HCT116 (cell line): ENCODE measurements around the gene NFIA. TPM values are rescaled to one million over a fixed set of nuclear protein-coding genes. Genes with fewer than 3 reads are reported as not detected.

Experiments
- ATAC-seq: fragments of 200-7000 bp; cut with Tn5 transposase; 2 replicates; pipeline ENCODE4 v1.9.1; 2020; ENCODE audit warnings: mild to moderate bottlenecking, moderate library complexity
- BruUV-seq: library from RNA; stranded (reverse); fragments of 400-500 nt; replicated peaks from 2 replicates; lab custom pipeline; 2021; lab: Mats Ljungman, UMichigan
- CTCF ChIA-PET: fragments of 300-600 bp; sonication (Branson Sonifier 250); formaldehyde crosslinking; loops from one replicate; lab custom pipeline; 2021; ENCODE audit warnings: antibody characterized with exemption; lab: Charles Lee
- POLR2A ChIA-PET: fragments of 300-600, 350-600 bp; sonication (Branson Sonifier 250); formaldehyde crosslinking; loops from one replicate; lab custom pipeline; 2021; ENCODE audit warnings: antibody characterized with exemption; lab: Charles Lee
- RAD21 ChIA-PET, 2 experiments: fragments of 300-600 bp; sonication (Branson Sonifier 250); formaldehyde crosslinking; loops; one replicate each; lab custom pipeline; 2023; ENCODE audit warnings: low total read pairs in 2 of 2; ENCODE audit not compliant: uncharacterized antibody in 2 of 2, unreplicated experiment in 2 of 2, low non-redundant PET in 1 of 2; lab: Charles Lee
- DNase-seq: peaks from one replicate; pipeline ENCODE4 v3.0.0-alpha.2; 2010; ENCODE audit warnings: low read depth, low spot score
- H2AFZ ChIP-seq: fragments of 200-600 bp; shearing (Covaris generic), sonication (generic); 2 replicates; pipeline ENCODE4 v1.6.1; 2017; ENCODE audit warnings: low read depth, mixed run types, mixed read lengths, antibody characterized with exemption, low read length; ENCODE audit not compliant: poor library complexity, severe bottlenecking
- H3K27ac ChIP-seq: 2 replicates; pipeline ENCODE4 v1.5.1; 2012; ENCODE audit warnings: low read depth, low read length
- H3K27me3 ChIP-seq: fragments of 200-600 bp; sonication (generic); 2 replicates; pipeline ENCODE4 v1.6.1; 2016; ENCODE audit warnings: mixed run types, low read length, mixed read lengths; ENCODE audit not compliant: insufficient read depth
- H3K36me3 ChIP-seq, 2 experiments: fragments of 200-500 bp in 1 of 2; fragments of 200-600 bp in 1 of 2; sonication (Bioruptor generic) in 1 of 2; sonication (generic) in 1 of 2; 2 replicates each; pipeline versions ENCODE4 v1.5.1 to v1.6.1; 2014 to 2016; ENCODE audit warnings: low read length in 2 of 2, inconsistent platforms in 1 of 2, mixed read lengths in 1 of 2, mixed run types in 1 of 2; ENCODE audit not compliant: insufficient read depth in 2 of 2, control insufficient read depth in 1 of 2
- H3K4me1 ChIP-seq, 2 experiments: fragments of 200-600 bp in 1 of 2; sonication (generic) in 1 of 2; 2 replicates each; pipeline versions ENCODE4 v1.5.1 to v1.6.1; 2012 to 2017; ENCODE audit warnings: low read length in 2 of 2, inconsistent platforms in 1 of 2, mild to moderate bottlenecking in 1 of 2, mixed read lengths in 1 of 2, mixed run types in 1 of 2, moderate library complexity in 1 of 2; ENCODE audit not compliant: insufficient read depth in 2 of 2, control insufficient read depth in 1 of 2
- H3K4me2 ChIP-seq: fragments of 200-600 bp; sonication (generic); 2 replicates; pipeline ENCODE4 v1.6.1; 2017; ENCODE audit warnings: mixed run types, low read length, mixed read lengths
- H3K4me3 ChIP-seq, 2 experiments: fragments of 200-600 bp in 1 of 2; sonication (generic) in 1 of 2; replicated peaks in 1 of 2; 2 replicates each; pipeline ENCODE4 v1.5.1; 2011 to 2016; ENCODE audit warnings: low read length in 2 of 2, control low read depth in 1 of 2, low read depth in 1 of 2, mild to moderate bottlenecking in 1 of 2, mixed read lengths in 1 of 2, mixed run types in 1 of 2
- H3K79me2 ChIP-seq: fragments of 200-600 bp; sonication (generic); 2 replicates; pipeline ENCODE4 v1.6.1; 2017; ENCODE audit warnings: mild to moderate bottlenecking, mixed run types, low read length, moderate library complexity, mixed read lengths; ENCODE audit not compliant: insufficient read depth
- H3K9ac ChIP-seq: fragments of 200-600 bp; sonication (generic); 2 replicates; pipeline ENCODE4 v1.6.1; 2016; ENCODE audit warnings: low read length, mixed read lengths
- H3K9me2 ChIP-seq: fragments of 200-600 bp; sonication (generic), shearing (Covaris generic); 2 replicates; pipeline ENCODE4 v1.6.1; 2017; ENCODE audit warnings: mixed run types, mild to moderate bottlenecking, moderate library complexity; ENCODE audit not compliant: insufficient read depth
- H3K9me3 ChIP-seq, 2 experiments: fragments of 200-500 bp in 1 of 2; fragments of 200-600 bp in 1 of 2; sonication (Bioruptor generic) in 1 of 2; sonication (generic) in 1 of 2; 2 replicates each; pipeline ENCODE4 v1.6.1; 2014 to 2017; ENCODE audit warnings: low read length in 2 of 2, mixed read lengths in 2 of 2, inconsistent platforms in 1 of 2, low read depth in 1 of 2, mild to moderate bottlenecking in 1 of 2, mixed run types in 1 of 2, moderate library complexity in 1 of 2; ENCODE audit not compliant: control insufficient read depth in 1 of 2, insufficient read depth in 1 of 2
- H4K20me1 ChIP-seq: fragments of 200-600 bp; sonication (generic), shearing (Covaris generic); 2 replicates; pipeline ENCODE4 v1.6.1; 2017; ENCODE audit warnings: mixed run types, mild to moderate bottlenecking, moderate library complexity; ENCODE audit not compliant: insufficient read depth
- ATF3 ChIP-seq: IDR thresholded peaks from 2 replicates; pipeline ENCODE4 v1.6.1; 2012
- CEBPB ChIP-seq: IDR thresholded peaks from 2 replicates; pipeline ENCODE4 v1.6.1; 2012; ENCODE audit warnings: low read depth
- CTCF ChIP-seq, 3 experiments: fragments of 200-600 bp in 1 of 3; sonication (generic) in 1 of 3; IDR thresholded peaks in 2 of 3; conservative IDR thresholded peaks in 1 of 3; 2 replicates each; pipeline ENCODE4 v1.5.1; 2012 to 2017; ENCODE audit warnings: low read depth in 2 of 3, low read length in 2 of 3, antibody characterized with exemption in 1 of 3, borderline replicate concordance in 1 of 3, control low read depth in 1 of 3, mild to moderate bottlenecking in 1 of 3, mixed read lengths in 1 of 3, mixed run types in 1 of 3, moderate library complexity in 1 of 3; ENCODE audit not compliant: insufficient read depth in 1 of 3
- EGR1 ChIP-seq: IDR thresholded peaks from 2 replicates; pipeline ENCODE4 v1.6.1; 2012; ENCODE audit warnings: low read depth
- ELF1 ChIP-seq: IDR thresholded peaks from 2 replicates; pipeline ENCODE4 v1.6.1; 2012; ENCODE audit warnings: low read depth, borderline replicate concordance
- EZH2 ChIP-seq: fragments of 200-600 bp; sonication (generic); IDR thresholded peaks from 2 replicates; pipeline ENCODE4 v1.6.1; 2017; ENCODE audit warnings: antibody characterized with exemption, mixed run types
- EZH2phosphoT487 ChIP-seq: fragments of 200-600 bp; IDR thresholded peaks from 2 replicates; pipeline ENCODE4 v1.6.1; 2018; ENCODE audit warnings: antibody characterized with exemption, borderline replicate concordance
- FOSL1 ChIP-seq: IDR thresholded peaks from 2 replicates; pipeline ENCODE4 v1.6.1; 2012; ENCODE audit warnings: low read depth
- JUND ChIP-seq: IDR thresholded peaks from 2 replicates; pipeline ENCODE4 v1.6.1; 2012
- MAX ChIP-seq: IDR thresholded peaks from 2 replicates; pipeline ENCODE4 v1.6.1; 2012
- POLR2A ChIP-seq: IDR thresholded peaks from 2 replicates; pipeline ENCODE4 v1.7.0; 2011; ENCODE audit warnings: borderline replicate concordance; ENCODE audit not compliant: insufficient read depth, insufficient read length; ENCODE audit errors: extremely low read depth
- POLR2AphosphoS5 ChIP-seq: IDR thresholded peaks from 2 replicates; pipeline ENCODE4 v1.6.1; 2011; ENCODE audit warnings: mild to moderate bottlenecking, low read depth, low read length, moderate library complexity
- RAD21 ChIP-seq: IDR thresholded peaks from 2 replicates; pipeline ENCODE4 v1.6.1; 2012; ENCODE audit warnings: low read depth, mild to moderate bottlenecking
- REST ChIP-seq: IDR thresholded peaks from 2 replicates; pipeline ENCODE4 v1.6.1; 2012; ENCODE audit warnings: low read depth
- SP1 ChIP-seq: IDR thresholded peaks from 2 replicates; pipeline ENCODE4 v1.6.1; 2012; ENCODE audit warnings: low read depth
- SRF ChIP-seq: IDR thresholded peaks from 2 replicates; pipeline ENCODE4 v1.6.1; 2012; ENCODE audit warnings: low read depth
- YY1 ChIP-seq: IDR thresholded peaks from 2 replicates; pipeline ENCODE4 v1.6.1; 2011; ENCODE audit warnings: low read length, low read depth, moderate library complexity, mild to moderate bottlenecking; ENCODE audit not compliant: insufficient replicate concordance; ENCODE audit errors: extremely low read depth
- ZBTB33 ChIP-seq: IDR thresholded peaks from 2 replicates; pipeline ENCODE4 v1.6.1; 2011; ENCODE audit warnings: mild to moderate bottlenecking, low read length, moderate library complexity; ENCODE audit not compliant: insufficient replicate concordance; ENCODE audit errors: extremely low read depth
- ZFX ChIP-seq: fragments of 450-650 bp; IDR thresholded peaks from 2 replicates; pipeline ENCODE4 v1.6.1; 2017
- ZNF274 ChIP-seq: fragments of 200-500 bp; sonication (Bioruptor generic); IDR thresholded peaks from 2 replicates; pipeline ENCODE4 v1.6.1; 2014; ENCODE audit warnings: mild to moderate bottlenecking, low read depth, low read length, inconsistent platforms
- intact Hi-C: fragments of 100-400 bp; cut with micrococcal nuclease; formaldehyde crosslinking; loops from 2 replicates; pipeline ENCODE4 v1.10.0; 2022
- total RNA-seq: library from RNA; stranded (reverse); gene quantifications from one replicate; pipeline ENCODE4 v1.2.1, GENCODE V29; 2021; ENCODE audit not compliant: unreplicated experiment

Gene NFIA
- total RNA-seq, 1 experiment from 2014 or later, result 17.2 TPM

GRCh38 chr1:61081144-61081685 is 1.1 kb upstream of the NFIA start:
- Histone ChIP-seq H3K4me1 (peaks cover 38 to 58% of the 10 kb centered on the region in 2 experiments), H3K27me3 (no peaks in the 10 kb centered on the region), H3K4me3 (peak overlapping the region; percentile 61 to 67), H3K4me2 (peak overlapping the region; percentile 79), H2AFZ (peak overlapping the region; percentile 92), H4K20me1 (no peaks in the 10 kb centered on the region), H3K27ac (peak overlapping the region; percentile 43), H3K9me2 (no peaks in the 10 kb centered on the region), H3K9ac (peak overlapping the region; percentile 57), H3K36me3 (no peaks in the 10 kb centered on the region), H3K79me2 (peaks cover 26% of the 10 kb centered on the region), H3K9me3 (no peaks in the 10 kb centered on the region)
- ATAC-seq (no peak), DNase-seq (no peak)
- intact Hi-C loops, result no loop called here
- RAD21 ChIA-PET, result no interaction called here
- POLR2A ChIA-PET, result interaction anchor here (0.7 kb wide), 1 partner anchor 81 kb away, joined by 3 read pairs; no protein-coding TSS in a partner anchor
- TF ChIP-seq POLR2AphosphoS5, result no peak
- TF ChIP-seq ATF3, result no peak
- no peak for TF ChIP-seq ZFX
- TF ChIP-seq EZH2phosphoT487, result no peak
- TF ChIP-seq CEBPB, result no peak
- no peak for TF ChIP-seq ZNF274
- no peak for TF ChIP-seq EGR1
- no peak for TF ChIP-seq RAD21
- TF ChIP-seq JUND, result no peak
- no peak for TF ChIP-seq MAX
- no peak for TF ChIP-seq FOSL1
- TF ChIP-seq REST, result no peak
- no peak for TF ChIP-seq EZH2
- TF ChIP-seq ZBTB33, result no peak
- no peak for TF ChIP-seq ELF1
- TF ChIP-seq POLR2A, result no peak
- TF ChIP-seq SP1, result no peak
- TF ChIP-seq CTCF (IDR thresholded peaks at IDR 0.05 in 2 of 3, conservative IDR thresholded peaks at IDR 0.05 in 1 of 3; ENCODE audit: borderline replicate concordance in 1 of 3, insufficient read depth in 1 of 3, low read depth in 2 of 3, low read length in 2 of 3), result no peak
- no peak for TF ChIP-seq YY1
- no peak for TF ChIP-seq SRF
- CTCF ChIA-PET, result interaction anchor here (1.7 kb wide), 1 partner anchor 31 kb away, joined by 4 read pairs; no protein-coding TSS in a partner anchor
- no TSS peak for BruUV-seq
